H1 (cell line): Measurements from ENCODE around the gene SYCE3.

Source experiments
- EP300 ChIP-seq, 2 experiments: IDR thresholded peaks; 1 replicate in 1 of 2; 2 replicates in 1 of 2; pipeline ENCODE4 v1.6.1; 2011 to 2012; ENCODE audit warnings: low read depth in 2 of 2, low read length in 2 of 2, mild to moderate bottlenecking in 2 of 2, borderline replicate concordance in 1 of 2, inconsistent platforms in 1 of 2, moderate library complexity in 1 of 2
- KDM5A ChIP-seq: fragments of 200-600 bp; IDR thresholded peaks from 2 replicates; pipeline ENCODE4 v1.7.1; 2012; ENCODE audit warnings: mild to moderate bottlenecking, low read length, inconsistent platforms, mixed read lengths
- NRF1 ChIP-seq: IDR thresholded peaks from 2 replicates; pipeline ENCODE4 v1.6.1; 2011; ENCODE audit warnings: mild to moderate bottlenecking, low read depth, low read length, improper control_type of control experiment
- SP1 ChIP-seq: IDR thresholded peaks from 2 replicates; pipeline ENCODE4 v1.6.1; 2011; ENCODE audit warnings: low read depth, low read length
- TAF1 ChIP-seq: IDR thresholded peaks from 2 replicates; pipeline ENCODE4 v1.6.1; 2011; ENCODE audit warnings: mild to moderate bottlenecking, low read depth, low read length
- TF ChIP-seq, protein P1 (sequence below), 3 experiments: IDR thresholded peaks; 1 replicate in 2 of 3; 2 replicates in 1 of 3; pipeline versions ENCODE4 v1.5.1 to v1.6.1; 2011; ENCODE audit warnings: low read length in 3 of 3, mild to moderate bottlenecking in 3 of 3, inconsistent platforms in 2 of 3, low read depth in 1 of 3, moderate library complexity in 1 of 3; ENCODE audit not compliant: insufficient read depth in 1 of 3; ENCODE audit errors: control extremely low read depth in 1 of 3

- TF ChIP-seq EP300 (IDR thresholded peaks at IDR 0.05; ENCODE audit: borderline replicate concordance in 1 of 2, low read depth in 2 of 2, low read length in 2 of 2) (no peak), SP1 (no peak), TAF1 (no peak), KDM5A (no peak), NRF1 (no peak)
- TF ChIP-seq, protein P1, sequence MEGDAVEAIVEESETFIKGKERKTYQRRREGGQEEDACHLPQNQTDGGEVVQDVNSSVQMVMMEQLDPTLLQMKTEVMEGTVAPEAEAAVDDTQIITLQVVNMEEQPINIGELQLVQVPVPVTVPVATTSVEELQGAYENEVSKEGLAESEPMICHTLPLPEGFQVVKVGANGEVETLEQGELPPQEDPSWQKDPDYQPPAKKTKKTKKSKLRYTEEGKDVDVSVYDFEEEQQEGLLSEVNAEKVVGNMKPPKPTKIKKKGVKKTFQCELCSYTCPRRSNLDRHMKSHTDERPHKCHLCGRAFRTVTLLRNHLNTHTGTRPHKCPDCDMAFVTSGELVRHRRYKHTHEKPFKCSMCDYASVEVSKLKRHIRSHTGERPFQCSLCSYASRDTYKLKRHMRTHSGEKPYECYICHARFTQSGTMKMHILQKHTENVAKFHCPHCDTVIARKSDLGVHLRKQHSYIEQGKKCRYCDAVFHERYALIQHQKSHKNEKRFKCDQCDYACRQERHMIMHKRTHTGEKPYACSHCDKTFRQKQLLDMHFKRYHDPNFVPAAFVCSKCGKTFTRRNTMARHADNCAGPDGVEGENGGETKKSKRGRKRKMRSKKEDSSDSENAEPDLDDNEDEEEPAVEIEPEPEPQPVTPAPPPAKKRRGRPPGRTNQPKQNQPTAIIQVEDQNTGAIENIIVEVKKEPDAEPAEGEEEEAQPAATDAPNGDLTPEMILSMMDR (IDR thresholded peaks at IDR 0.05; ENCODE audit: control extremely low read depth in 1 of 3, insufficient read depth in 1 of 3, low read depth in 1 of 3, low read length in 3 of 3), result no peak
These were observed 11.5 kb downstream of the SYCE3 start for GRCh38 chr22:50551160-50551752.
